IMR-90 (cell line): ENCODE results near the gene POLR1B. TPM values are rescaled to one million over a fixed set of nuclear protein-coding genes. Genes with fewer than 3 reads are reported as not detected.

Experiments
- ATAC-seq: fragments of 200-7000 bp; cut with Tn5 transposase; 2 replicates; pipeline ENCODE4 v1.9.1; 2020; ENCODE audit warnings: low read depth, mild to moderate bottlenecking, moderate library complexity
- BruUV-seq: library from RNA; stranded (reverse); fragments of 400-500 nt; replicated peaks from 2 replicates; lab custom pipeline; 2021; lab: Mats Ljungman, UMichigan
- CTCF ChIA-PET: fragments of 300-600 bp; formaldehyde crosslinking; extraction: SDS; loops from one replicate; lab custom pipeline; 2021; ENCODE audit warnings: antibody characterized with exemption; lab: Yijun Ruan, JAX
- POLR2A ChIA-PET: fragments of 300-600 bp; sonication (Branson Sonifier 250); formaldehyde crosslinking; loops from one replicate; lab custom pipeline; 2022; ENCODE audit warnings: antibody characterized with exemption; ENCODE audit not compliant: unreplicated experiment; lab: Charles Lee
- DNase-seq: peaks from one replicate; pipeline ENCODE4 v3.0.0; 2013
- H2AFZ ChIP-seq: replicated peaks from 2 replicates; pipeline ENCODE3; 2013; ENCODE audit warnings: low read length, mild to moderate bottlenecking; ENCODE audit not compliant: poor library complexity
- H2AK5ac ChIP-seq: 2 replicates; pipeline ENCODE4 v1.6.1; 2013; ENCODE audit warnings: low read depth, low read length, inconsistent platforms
- H2AK9ac ChIP-seq: replicated peaks from 2 replicates; pipeline ENCODE3; 2013; ENCODE audit warnings: mild to moderate bottlenecking, low read depth, low read length, moderate library complexity; ENCODE audit not compliant: poor library complexity
- H2BK120ac ChIP-seq: 2 replicates; pipeline ENCODE4 v1.6.1; 2013; ENCODE audit warnings: low read depth, low read length, inconsistent platforms
- H2BK15ac ChIP-seq: 3 replicates; pipeline ENCODE4 v1.6.1; 2013; ENCODE audit warnings: low read depth, low read length, inconsistent platforms
- H2BK20ac ChIP-seq: 2 replicates; pipeline ENCODE4 v1.6.1; 2013; ENCODE audit warnings: low read depth, mild to moderate bottlenecking, inconsistent platforms, low read length, moderate library complexity
- H2BK5ac ChIP-seq: 2 replicates; pipeline ENCODE4 v1.6.1; 2013; ENCODE audit warnings: mild to moderate bottlenecking, low read depth, low read length, inconsistent platforms; ENCODE audit not compliant: poor library complexity, severe bottlenecking
- H3K14ac ChIP-seq: replicated peaks from 2 replicates; pipeline ENCODE4 v1.6.1; 2013; ENCODE audit warnings: low read depth, low read length, inconsistent platforms
- H3K18ac ChIP-seq: 2 replicates; pipeline ENCODE4 v1.6.1; 2013; ENCODE audit warnings: low read depth, low read length, control low read depth
- H3K23ac ChIP-seq: 2 replicates; pipeline ENCODE4 v1.6.1; 2013; ENCODE audit warnings: low read depth, low read length, inconsistent platforms
- H3K27ac ChIP-seq: 2 replicates; pipeline ENCODE4 v1.5.1; 2013; ENCODE audit warnings: mild to moderate bottlenecking, control low read depth, low read length; ENCODE audit not compliant: insufficient read depth
- H3K27me3 ChIP-seq: 2 replicates; pipeline ENCODE4 v1.6.1; 2013; ENCODE audit warnings: low read length; ENCODE audit not compliant: control insufficient read depth, insufficient read depth
- H3K36me3 ChIP-seq: 2 replicates; pipeline ENCODE4 v1.6.1; 2013; ENCODE audit warnings: low read length, mixed read lengths; ENCODE audit not compliant: control insufficient read depth, insufficient read depth
- H3K4ac ChIP-seq: 2 replicates; pipeline ENCODE4 v1.6.1; 2013; ENCODE audit warnings: low read depth, low read length, inconsistent platforms
- H3K4me1 ChIP-seq: 2 replicates; pipeline ENCODE4 v1.6.1; 2013; ENCODE audit warnings: low read length, mixed read lengths; ENCODE audit not compliant: control insufficient read depth, insufficient read depth
- H3K4me2 ChIP-seq: 2 replicates; pipeline ENCODE4 v1.6.1; 2013; ENCODE audit warnings: low read depth, mild to moderate bottlenecking, control low read depth, low read length, moderate library complexity
- H3K4me3 ChIP-seq: 2 replicates; pipeline ENCODE4 v1.5.1; 2013; ENCODE audit warnings: low read depth, mild to moderate bottlenecking, control low read depth, low read length, moderate library complexity; ENCODE audit not compliant: insufficient read depth
- H3K56ac ChIP-seq: 2 replicates; pipeline ENCODE4 v1.6.1; 2013; ENCODE audit warnings: low read length, inconsistent platforms; ENCODE audit not compliant: insufficient read depth; ENCODE audit errors: extremely low read depth
- H3K79me1 ChIP-seq, 2 experiments: 2 replicates each; pipeline ENCODE4 v1.6.1; 2013; ENCODE audit warnings: low read length in 2 of 2, inconsistent platforms in 1 of 2, low read depth in 1 of 2
- H3K9ac ChIP-seq: 2 replicates; pipeline ENCODE4 v1.6.1; 2013; ENCODE audit warnings: low read depth, low read length, control low read depth
- H3K9me1 ChIP-seq: 2 replicates; pipeline ENCODE4 v1.6.1; 2013; ENCODE audit warnings: low read length, inconsistent platforms; ENCODE audit not compliant: insufficient read depth
- H3K9me3 ChIP-seq: 2 replicates; pipeline ENCODE4 v1.6.1; 2013; ENCODE audit warnings: low read length; ENCODE audit not compliant: control insufficient read depth, insufficient read depth
- H4K20me1 ChIP-seq: 2 replicates; pipeline ENCODE4 v1.6.1; 2013; ENCODE audit warnings: low read length, inconsistent platforms; ENCODE audit not compliant: insufficient read depth
- H4K5ac ChIP-seq: 2 replicates; pipeline ENCODE4 v1.6.1; 2013; ENCODE audit warnings: mild to moderate bottlenecking, low read depth, low read length, control low read depth
- H4K8ac ChIP-seq, 2 experiments: 2 replicates each; pipeline ENCODE4 v1.6.1; 2013; ENCODE audit warnings: low read depth in 2 of 2, low read length in 2 of 2, control low read depth in 1 of 2, inconsistent platforms in 1 of 2
- H4K91ac ChIP-seq: 2 replicates; pipeline ENCODE4 v1.6.1; 2013; ENCODE audit warnings: low read depth, low read length, inconsistent platforms; ENCODE audit not compliant: insufficient read depth
- CTCF ChIP-seq: conservative IDR thresholded peaks from 2 replicates; pipeline ENCODE4 v1.5.1; 2012; ENCODE audit warnings: mild to moderate bottlenecking, low read depth, low read length, improper control_type of control experiment
- ELK1 ChIP-seq: fragments of 150-350 bp; IDR thresholded peaks from 2 replicates; pipeline ENCODE4 v1.6.1; 2016; ENCODE audit warnings: low read depth, mild to moderate bottlenecking, low read length, moderate library complexity, borderline replicate concordance
- RAD21 ChIP-seq: IDR thresholded peaks from 2 replicates; pipeline ENCODE4 v1.6.1; 2012; ENCODE audit warnings: low read length, improper control_type of control experiment
- SMC3 ChIP-seq: fragments of 150-350 bp; IDR thresholded peaks from 2 replicates; pipeline ENCODE4 v1.6.1; 2016; ENCODE audit warnings: low read depth, mild to moderate bottlenecking, antibody characterized with exemption, low read length, moderate library complexity
- WGBS, 2 experiments: methylation state at CpG; one replicate each; pipeline versions ENCODE4 v1.1.5 to v1.1.7; 2013; ENCODE audit warnings: missing lambda C conversion rate in 2 of 2; ENCODE audit not compliant: insufficient read length in 1 of 2; ENCODE audit errors: extremely low coverage in 2 of 2; 5-methylcytosine and 5-hydroxymethylcytosine counted together
- dilution Hi-C: fragments of 300-500 bp; cut with HindIII; formaldehyde crosslinking; loops from one replicate; pipeline ENCODE4 v1.14.3; 2018; ENCODE audit warnings: low sequenced_read_pairs; ENCODE audit not compliant: unreplicated experiment
- in situ Hi-C: fragments of 300-500 bp; cut with MboI; formaldehyde crosslinking; loops from 3 replicates; pipeline ENCODE4 v1.14.3; 2019; ENCODE audit warnings: low sequenced_read_pairs, inconsistent platforms, mixed read lengths
- intact Hi-C: fragments of 100-400 bp; cut with micrococcal nuclease; formaldehyde crosslinking; loops from 2 replicates; pipeline ENCODE4 v1.10.0; 2022
- polyA plus RNA-seq, 3 experiments: library from polyadenylated mRNA; depleted of rRNA; stranded (reverse); fragments of >200 nt; gene quantifications; 2 replicates each; pipeline ENCODE4 v1.2.3, GENCODE V29; 2012; ENCODE audit warnings: low replicate concordance in 1 of 3
- total RNA-seq: library from RNA; depleted of rRNA; stranded (reverse); fragments of >200 nt; gene quantifications from 2 replicates; pipeline ENCODE4 v1.2.3, GENCODE V29; 2012

Gene POLR1B
- total and polyA plus RNA-seq, 2 of the 4 experiments (the other 2 are of a cell fraction): 10.5 to 24.6 TPM

GRCh38 chr2:112530728-112531127, 11.5 kb upstream of the POLR1B start:
- ChIA-PET POLR2A (no interaction called here), CTCF (no interaction called here)
- Histone ChIP-seq H3K9me3 (no peaks in the 10 kb centered on the region), H4K8ac (no peak overlapping the region), H3K79me1 (peaks cover 0 to 8% of the 10 kb centered on the region in 2 experiments; a peak in 2 of 4 replicates), H3K4me2 (no peak overlapping the region), H3K27ac (no peak overlapping the region), H4K20me1 (no peaks in the 10 kb centered on the region), H3K9ac (no peak overlapping the region), H3K4ac (no peak overlapping the region), H2BK15ac (no peak overlapping the region), H2BK20ac (no peak overlapping the region), H3K14ac (no peak overlapping the region), H2BK5ac (no peak overlapping the region), H4K91ac (no peak overlapping the region), H2BK120ac (no peak overlapping the region), H3K4me3 (no peak overlapping the region), H3K56ac (no peak overlapping the region), H3K36me3 (peaks cover 24% of the 10 kb centered on the region), H3K4me1 (no peaks in the 10 kb centered on the region), H2AK9ac (no peak overlapping the region), H2AK5ac (no peak overlapping the region), H3K9me1 (no peaks in the 10 kb centered on the region), H3K23ac (no peak overlapping the region), H2AFZ (no peak overlapping the region), H3K27me3 (no peaks in the 10 kb centered on the region), H3K18ac (no peak overlapping the region), H4K5ac (no peak overlapping the region)
- intact Hi-C loops (no loop called here), in situ Hi-C loops (no loop called here), dilution Hi-C loops (no loop called here)
- TF ChIP-seq ELK1 (no peak), RAD21 (no peak), SMC3 (no peak), CTCF (no peak)
- no TSS peak for BruUV-seq
- no CpG with 5 or more reads among the region's 4 CpGs for WGBS, 2 experiments
- DNase-seq (no peak), ATAC-seq (no peak)
